GM06990 (cell line): ENCODE measurements around the gene ELMO2.

Source experiments
- DNase-seq: peaks from one replicate; pipeline ENCODE4 v3.0.0-alpha.2; 2011; ENCODE audit not compliant: insufficient read length; ENCODE audit errors: extremely low read depth
- H3K27me3 ChIP-seq: replicated peaks from 2 replicates; pipeline ENCODE4 v1.6.0; 2011; ENCODE audit warnings: low read length; ENCODE audit not compliant: control insufficient read depth, insufficient read depth
- H3K36me3 ChIP-seq: 2 replicates; pipeline ENCODE4 v1.5.1; 2011; ENCODE audit warnings: low read length; ENCODE audit not compliant: control insufficient read depth, insufficient read depth
- H3K4me3 ChIP-seq: replicated peaks from 2 replicates; pipeline ENCODE4 v1.5.1; 2011; ENCODE audit warnings: low read depth, mild to moderate bottlenecking, control low read depth, low read length
- TF ChIP-seq, protein P1 (sequence below): IDR thresholded peaks from 2 replicates; pipeline ENCODE4 v1.5.1; 2011; ENCODE audit warnings: low read length, control low read depth, mild to moderate bottlenecking, inconsistent platforms; ENCODE audit not compliant: insufficient read depth, poor library complexity, severe bottlenecking

ELMO2 gene

DNA sequence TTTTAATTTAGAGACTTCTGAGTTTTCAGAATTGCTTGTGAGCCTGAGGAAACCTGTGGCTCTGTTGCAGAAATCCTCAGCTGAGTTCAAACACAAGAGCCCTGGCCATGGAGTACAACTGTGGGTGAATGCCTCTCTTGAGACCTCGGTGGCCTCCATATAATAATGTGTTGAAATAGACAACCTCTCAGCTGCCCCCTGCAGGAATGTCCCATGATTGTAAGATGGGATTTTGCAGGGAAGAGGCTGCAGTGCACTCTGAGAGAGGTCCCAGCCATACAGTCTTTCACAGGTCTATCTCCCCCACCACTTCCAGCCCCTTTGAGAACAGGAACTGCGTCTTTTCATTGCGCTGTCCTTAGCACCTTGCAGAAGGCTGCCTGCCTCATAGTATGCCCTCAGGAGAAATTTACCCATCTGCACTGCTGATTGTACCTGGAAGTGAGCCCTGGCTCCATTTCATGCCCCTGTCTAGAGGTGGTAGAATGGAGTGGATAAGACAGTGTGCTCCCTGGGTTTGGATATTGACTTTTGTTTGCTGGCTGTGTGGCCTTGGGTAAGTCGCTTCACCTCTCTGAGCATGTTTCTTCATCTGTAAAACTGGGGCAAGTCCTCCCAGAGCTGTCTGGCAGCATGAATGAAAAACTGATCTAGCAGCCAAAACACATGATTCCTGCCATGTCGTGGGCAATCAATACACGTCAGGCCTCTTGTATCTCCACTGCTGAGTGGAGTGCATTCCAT lies 81.3 kb downstream of the ELMO2 start:
- TF ChIP-seq, protein P1, sequence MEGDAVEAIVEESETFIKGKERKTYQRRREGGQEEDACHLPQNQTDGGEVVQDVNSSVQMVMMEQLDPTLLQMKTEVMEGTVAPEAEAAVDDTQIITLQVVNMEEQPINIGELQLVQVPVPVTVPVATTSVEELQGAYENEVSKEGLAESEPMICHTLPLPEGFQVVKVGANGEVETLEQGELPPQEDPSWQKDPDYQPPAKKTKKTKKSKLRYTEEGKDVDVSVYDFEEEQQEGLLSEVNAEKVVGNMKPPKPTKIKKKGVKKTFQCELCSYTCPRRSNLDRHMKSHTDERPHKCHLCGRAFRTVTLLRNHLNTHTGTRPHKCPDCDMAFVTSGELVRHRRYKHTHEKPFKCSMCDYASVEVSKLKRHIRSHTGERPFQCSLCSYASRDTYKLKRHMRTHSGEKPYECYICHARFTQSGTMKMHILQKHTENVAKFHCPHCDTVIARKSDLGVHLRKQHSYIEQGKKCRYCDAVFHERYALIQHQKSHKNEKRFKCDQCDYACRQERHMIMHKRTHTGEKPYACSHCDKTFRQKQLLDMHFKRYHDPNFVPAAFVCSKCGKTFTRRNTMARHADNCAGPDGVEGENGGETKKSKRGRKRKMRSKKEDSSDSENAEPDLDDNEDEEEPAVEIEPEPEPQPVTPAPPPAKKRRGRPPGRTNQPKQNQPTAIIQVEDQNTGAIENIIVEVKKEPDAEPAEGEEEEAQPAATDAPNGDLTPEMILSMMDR: peak; percentile 36
- no peak for DNase-seq
- Histone ChIP-seq H3K36me3 (no peaks in the 10 kb centered on the region), H3K4me3 (no peak overlapping the region), H3K27me3 (peaks cover 4% of the 10 kb centered on the region)

DNA sequence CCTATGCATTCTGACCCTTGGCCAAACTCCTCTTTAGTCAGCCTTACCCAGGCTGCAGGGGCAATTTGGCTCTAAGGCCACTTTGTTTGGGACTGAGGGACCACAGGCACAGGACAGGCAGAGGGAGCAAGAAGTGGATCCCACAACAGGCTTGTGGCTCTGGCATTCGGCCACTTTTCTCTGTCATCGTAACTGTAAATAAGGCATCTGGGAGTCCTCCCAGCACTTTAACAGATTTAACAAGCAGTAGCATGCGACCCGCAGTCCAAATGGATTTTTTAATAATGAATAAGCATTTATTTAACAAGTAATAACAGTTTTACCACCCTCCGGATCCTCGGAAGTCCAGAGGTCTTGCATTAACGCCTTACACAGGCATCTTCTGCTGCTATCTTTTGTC lies 82.0 kb downstream of the ELMO2 start:
- no peaks in the 10 kb centered on the region for H3K36me3 ChIP-seq
- peaks cover 6% of the 10 kb centered on the region for H3K27me3 ChIP-seq
- DNase-seq: no peak
- H3K4me3 ChIP-seq: no peak overlapping the region
- TF ChIP-seq, protein P1: no peak

DNA sequence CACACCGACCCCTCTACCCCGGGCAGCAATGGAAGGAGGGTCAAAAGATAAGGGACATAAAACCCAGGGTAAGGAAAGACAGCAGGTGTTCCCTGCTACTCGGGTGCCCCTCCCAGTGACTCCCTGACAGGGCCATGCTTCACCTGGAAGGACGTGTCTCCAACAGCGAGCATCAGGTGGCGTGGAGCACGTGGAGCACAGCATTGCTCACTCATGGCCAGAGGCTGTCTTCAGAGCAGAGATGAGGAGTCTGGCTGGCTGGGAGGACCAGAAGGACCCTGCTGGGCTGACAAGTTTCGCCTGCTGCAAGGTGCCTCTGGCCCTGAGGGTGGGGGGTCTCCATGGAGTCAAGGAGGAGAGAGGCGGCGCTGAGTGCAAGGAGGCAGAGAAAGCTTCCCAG lies 82.9 kb downstream of the ELMO2 start:
- Histone ChIP-seq H3K36me3 (no peaks in the 10 kb centered on the region), H3K4me3 (no peak overlapping the region), H3K27me3 (peaks cover 6% of the 10 kb centered on the region)
- TF ChIP-seq, protein P1: no peak
- DNase-seq: no peak

DNA sequence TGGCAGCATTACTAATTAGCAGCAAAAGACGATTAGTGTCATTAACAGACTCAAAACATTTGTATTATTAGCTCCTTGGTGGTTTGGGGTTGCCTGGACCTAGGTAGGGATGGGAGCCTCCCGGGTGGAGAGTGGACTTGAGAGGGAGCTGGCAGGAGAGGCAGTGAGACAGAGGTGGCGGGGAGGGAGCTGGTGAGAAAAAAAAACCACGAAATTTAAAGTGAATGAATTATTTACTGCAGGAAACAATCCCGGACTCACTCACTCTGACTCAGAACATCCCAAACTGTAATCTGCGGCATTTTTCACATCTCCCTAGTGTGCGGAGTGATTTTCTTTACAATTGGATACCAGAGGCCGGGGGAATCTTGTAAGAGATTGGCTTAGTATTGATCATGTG lies 83.8 kb downstream of the ELMO2 start:
- TF ChIP-seq, protein P1: no peak
- H3K4me3 ChIP-seq: no peak overlapping the region
- no peaks in the 10 kb centered on the region for H3K36me3 ChIP-seq
- peaks cover 8% of the 10 kb centered on the region for H3K27me3 ChIP-seq
- DNase-seq: no peak

DNA sequence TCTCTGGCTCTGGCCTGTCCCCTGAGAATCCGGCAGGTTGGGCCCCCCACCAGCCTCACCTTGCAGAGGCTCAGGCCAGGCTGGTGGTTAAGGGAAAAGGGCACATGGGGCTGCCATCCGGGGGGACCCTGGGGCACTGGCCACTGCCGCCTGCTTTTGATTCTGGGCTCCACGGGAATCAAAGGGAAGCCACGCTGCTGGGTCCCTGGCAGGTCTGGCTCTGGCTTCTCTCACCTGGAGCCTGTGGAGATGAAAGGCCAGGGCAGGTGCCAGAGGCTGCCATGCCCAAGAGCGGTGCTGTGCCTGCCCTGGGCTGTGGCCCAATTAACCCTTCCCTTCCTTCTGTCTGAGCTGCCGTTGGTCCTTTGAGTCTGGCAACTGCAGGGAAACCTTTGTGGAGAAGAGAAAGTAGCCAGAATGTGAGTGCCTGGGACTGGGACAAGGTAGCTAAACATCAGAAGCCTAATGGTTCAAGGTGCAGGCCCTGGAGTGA lies 88.7 kb downstream of the ELMO2 start:
- DNase-seq: no peak
- Histone ChIP-seq H3K4me3 (no peak overlapping the region), H3K36me3 (no peaks in the 10 kb centered on the region), H3K27me3 (peaks cover 12% of the 10 kb centered on the region)
- TF ChIP-seq, protein P1: no peak
